GM18505 (cell line): Measurements from ENCODE around the gene CD44.

Experiments used
- ATAC-seq: cut with Tn5 transposase; IDR thresholded peaks from one replicate; pipeline ENCODE4 v1.9.1; 2021; ENCODE audit not compliant: unreplicated experiment
- POLR2A ChIP-seq: IDR thresholded peaks from 4 replicates; pipeline ENCODE4 v1.6.1; 2011; ENCODE audit warnings: borderline replicate concordance; ENCODE audit not compliant: insufficient read depth, insufficient read length; ENCODE audit errors: extremely low read depth

Gene CD44

DNA sequence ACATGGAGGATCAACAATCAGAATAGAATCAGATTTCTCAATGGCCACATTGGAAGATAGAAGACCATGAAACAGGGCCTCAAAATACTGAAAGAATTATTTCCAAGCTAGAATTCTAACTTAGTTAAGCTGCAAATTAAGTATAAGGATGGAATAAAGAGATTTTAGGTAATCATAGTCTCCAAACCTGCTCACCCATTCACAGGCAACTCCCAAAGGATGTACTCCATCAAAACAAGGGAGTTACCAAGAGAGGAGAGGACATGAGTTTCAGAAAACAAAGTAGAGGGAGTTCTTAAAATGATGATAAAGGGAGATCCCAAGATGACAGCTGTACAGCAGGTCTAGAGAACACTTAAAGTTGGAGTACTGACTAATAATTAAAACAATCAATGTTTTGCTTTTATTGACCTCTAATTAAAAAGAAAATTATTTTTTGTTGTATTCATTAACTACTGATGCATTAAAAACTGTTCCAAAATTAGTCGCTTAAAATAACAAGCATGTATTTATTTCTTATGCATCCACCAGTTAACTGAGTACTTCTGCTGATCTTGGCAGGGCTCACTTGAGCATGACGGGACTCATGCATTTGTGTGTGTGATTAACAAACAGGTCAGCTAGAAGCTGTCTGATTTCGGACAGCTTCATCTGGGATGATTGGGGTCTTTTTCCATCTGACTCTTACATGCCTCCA lies 95.6 kb downstream of the CD44 start:
- TF ChIP-seq POLR2A: no peak
- no peak for ATAC-seq

DNA sequence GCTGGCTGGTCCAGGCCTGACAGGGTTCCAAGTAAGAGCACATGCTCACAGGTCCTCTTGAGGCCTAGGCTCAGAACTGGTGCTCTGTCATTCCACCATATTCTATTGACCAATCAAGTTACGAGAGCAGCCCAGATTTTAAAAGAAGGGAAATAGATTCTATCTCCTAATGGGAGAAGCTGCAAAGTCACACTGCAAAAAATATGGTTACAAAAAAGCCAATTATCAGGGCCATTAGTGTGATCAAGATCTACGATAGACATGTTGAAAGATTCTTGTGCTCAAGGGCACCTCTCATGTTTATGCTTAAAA lies 96.1 kb downstream of the CD44 start:
- ATAC-seq: no peak
- TF ChIP-seq POLR2A: no peak

DNA sequence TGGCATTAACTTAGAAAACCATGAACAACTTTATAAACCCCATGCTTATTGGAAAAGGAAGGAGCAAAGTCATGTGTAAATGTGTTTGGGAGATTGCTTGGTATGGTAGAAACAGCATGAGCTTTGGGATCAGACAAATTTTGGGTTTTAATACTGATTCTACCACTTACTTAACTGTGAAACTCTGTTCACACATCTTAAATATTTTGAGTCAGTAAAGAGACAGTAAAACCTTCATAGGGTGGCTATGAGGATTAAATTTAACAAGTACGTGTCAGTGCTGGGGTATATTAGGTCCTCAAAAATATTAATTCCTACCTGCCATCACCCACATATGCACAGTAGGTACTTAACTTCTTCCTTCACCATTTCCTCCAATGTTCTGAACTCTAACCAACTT lies 96.5 kb downstream of the CD44 start:
- no peak for TF ChIP-seq POLR2A
- ATAC-seq: no peak

DNA sequence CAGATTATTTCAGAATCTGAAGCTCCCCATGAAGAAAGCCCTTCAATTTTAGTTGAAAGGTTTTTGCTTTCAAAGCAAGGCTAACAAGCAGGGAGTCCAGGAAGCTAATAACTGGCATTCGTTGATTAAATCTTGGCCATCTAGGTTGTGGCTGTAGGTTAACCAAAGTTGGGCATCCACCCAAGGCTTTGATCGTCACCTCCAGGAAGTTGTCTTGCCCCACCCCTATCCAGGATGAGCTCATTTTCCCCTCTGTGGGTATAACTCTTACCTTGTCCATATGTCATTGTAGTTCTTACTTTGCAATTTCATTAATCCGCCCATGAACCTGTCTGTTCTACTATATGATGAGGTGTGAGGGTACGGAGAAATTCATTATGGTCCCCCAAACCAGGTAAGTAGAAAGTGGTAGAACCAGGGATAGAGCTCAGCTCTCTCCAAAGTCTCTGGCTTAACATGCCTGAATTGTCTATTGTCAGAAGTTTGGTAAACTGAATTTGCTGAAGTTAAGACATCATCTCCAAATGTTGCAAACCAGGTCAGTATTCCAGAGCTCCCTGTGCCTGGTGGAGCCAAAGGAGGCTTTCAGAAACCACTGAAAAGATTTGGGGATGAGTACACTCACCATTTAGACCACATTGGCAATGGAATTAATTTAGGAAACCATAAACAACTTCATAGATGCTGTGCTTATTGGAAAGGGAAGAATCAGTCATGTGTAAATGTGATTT lies 97.1 kb downstream of the CD44 start:
- no peak for ATAC-seq

DNA sequence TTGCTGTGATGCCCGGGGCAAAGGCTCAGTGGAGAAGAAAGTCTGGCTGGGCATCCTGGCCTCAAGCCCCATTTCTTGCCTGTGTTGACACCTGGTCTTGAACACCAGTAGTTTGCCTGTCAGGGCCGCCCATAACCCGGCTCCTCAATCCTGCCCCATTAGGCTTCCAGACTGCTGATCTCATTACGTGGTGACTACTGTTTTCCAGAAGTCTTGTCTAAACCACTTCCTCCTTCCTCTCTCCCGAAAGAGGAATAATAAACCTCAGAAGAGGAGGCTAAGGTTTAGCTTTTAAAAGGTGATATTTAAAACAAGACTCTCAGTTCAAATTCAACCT lies 97.7 kb downstream of the CD44 start:
- no peak for ATAC-seq
- no peak for TF ChIP-seq POLR2A

More for the DNA sequence above, 97.1 kb downstream of the CD44 start:
- TF ChIP-seq POLR2A: no peak

DNA sequence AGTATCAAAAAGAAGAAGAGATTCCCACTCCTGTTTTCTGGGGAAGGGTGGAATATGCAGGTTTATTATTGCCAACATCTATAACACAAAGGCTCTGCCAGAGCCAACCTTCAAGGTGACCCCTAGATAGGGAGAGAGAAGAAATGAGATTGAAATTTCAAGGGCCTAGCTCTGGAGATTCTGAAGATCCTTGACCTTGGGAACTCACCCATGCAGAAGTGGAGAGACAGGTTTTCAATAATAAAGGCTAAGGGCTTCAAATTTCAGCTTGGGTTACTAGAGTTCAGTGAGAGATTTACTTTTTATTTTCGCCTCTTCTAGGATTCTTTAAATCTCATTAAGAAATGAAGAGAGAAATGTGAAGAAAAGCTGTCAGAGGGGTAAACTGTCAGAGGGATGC lies 98.4 kb downstream of the CD44 start:
- no peak for ATAC-seq
- TF ChIP-seq POLR2A: no peak

DNA sequence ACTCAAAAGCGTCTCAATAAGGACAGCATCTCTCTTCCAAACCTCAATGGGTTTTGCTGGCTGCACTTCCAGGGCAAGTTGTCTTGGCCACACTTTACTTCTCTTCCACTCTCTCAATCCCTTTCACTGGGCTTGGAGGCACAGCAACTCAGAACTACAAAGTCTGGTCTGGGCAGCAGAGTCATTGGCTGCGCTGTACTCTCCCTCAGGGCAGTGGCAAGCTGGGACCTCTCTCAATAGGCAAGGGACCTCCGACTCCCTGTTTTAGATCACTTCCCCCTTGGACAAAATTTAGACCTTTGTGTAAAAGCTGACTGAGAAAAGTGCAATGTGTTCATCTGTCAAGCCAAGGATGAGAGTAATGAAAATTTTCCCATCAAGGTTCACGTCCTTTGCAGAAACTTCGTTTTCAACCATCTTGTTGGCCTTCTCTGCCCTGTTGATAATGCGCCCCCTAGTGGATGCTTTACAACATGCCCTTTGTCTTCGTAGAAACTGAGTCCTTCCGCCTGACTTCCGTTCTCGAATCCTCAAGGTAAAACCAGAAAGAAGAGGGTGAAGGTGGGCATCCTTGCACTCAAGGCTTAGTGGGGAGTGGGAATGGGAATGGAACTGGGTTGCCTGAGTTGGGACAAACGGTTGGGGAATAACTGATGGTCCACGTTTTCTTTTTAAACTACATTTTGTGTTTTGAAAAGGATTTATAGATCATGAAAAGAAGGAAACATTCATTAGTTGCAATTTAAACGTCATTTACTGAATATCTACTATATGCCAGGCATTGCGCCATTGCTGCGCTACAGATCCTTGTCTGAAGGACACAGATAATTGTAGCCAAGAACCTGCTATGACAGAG lies 99.1 kb downstream of the CD44 start:
- ATAC-seq: no peak
- TF ChIP-seq POLR2A: no peak

DNA sequence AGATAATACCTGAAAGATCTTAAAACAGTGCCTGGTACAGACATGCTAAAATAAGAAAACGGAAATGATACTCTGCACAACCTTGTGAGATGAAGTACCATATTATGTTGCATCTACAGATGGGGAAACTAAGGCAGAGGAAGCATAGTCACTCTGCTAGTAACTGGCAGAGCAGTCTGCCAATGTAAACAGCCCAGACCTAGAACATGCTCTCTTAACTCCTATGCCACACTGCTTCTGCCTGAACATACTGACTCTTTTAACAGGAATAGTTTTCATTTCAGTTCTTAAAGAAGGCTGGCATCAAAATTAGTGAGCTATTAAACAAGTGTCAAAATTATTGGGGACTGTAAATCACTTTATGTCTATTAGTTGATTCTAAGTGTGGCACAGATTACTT lies 99.9 kb downstream of the CD44 start:
- TF ChIP-seq POLR2A: no peak
- ATAC-seq: no peak

DNA sequence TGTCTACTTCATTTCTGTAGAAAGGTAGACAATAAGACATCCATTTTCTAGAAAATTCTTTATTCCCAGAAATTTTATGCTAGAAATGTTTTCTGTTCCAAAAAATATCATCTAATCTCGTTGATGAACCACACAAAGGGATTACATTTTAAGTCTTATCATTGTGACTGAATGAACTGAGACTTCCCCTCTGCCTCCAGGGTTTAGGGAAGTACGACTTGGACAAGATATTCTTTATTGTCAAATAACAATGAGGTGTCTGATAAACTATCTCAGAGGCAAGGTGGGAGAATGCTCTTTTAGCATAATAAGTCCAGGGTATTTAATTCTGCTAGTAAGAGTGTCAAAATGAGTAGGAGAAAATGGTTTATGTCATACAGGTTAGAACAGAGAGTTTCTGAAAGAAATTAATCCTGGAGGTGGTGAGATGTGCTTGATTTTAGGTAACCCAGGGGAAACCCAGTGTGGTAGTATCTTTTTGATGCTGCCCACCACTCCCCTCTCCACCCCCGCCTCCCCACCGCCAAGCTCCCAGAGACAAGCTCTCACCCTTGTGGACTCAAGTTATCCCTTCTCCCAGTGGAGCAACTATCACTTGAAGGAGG lies 100.6 kb downstream of the CD44 start:
- no peak for TF ChIP-seq POLR2A
- ATAC-seq: no peak

DNA sequence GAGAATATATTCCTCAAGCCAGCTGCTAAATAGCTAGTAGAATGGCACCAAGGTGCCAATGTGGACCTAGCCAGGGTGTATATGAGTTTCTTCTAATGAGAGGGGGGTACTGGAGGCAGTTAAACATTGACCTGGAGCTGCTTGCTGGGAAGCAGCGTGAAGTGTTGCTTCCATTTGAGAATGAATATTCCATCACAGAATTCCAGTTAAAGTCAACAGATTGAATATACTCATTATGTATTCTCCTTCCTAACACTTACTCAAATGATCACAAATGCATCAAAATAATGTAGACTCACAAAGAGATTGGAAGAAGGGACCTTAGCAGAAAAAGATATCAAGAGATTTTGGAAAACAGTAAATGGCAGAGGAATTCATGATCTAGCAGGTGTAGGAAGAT lies 102.1 kb downstream of the CD44 start:
- ATAC-seq: no peak
- no peak for TF ChIP-seq POLR2A

DNA sequence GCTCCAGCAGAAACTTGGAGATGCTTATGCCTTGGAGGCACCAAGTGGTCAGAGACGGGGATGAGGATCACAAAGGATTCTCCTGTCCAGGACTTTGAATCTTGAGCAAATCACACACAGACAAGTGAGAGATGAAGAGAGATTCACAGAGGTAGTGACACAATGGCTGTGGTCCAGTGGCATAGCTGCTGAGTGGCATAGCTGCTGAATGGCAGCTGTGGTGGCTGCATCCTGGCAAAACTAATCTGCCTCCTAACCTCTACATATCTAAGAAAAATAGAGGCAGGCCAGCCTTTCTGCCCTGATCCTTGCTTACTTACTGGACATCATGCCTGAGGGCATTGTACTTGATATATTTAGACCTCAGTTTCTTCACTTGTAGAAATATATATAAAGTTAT lies 102.6 kb downstream of the CD44 start:
- no peak for TF ChIP-seq POLR2A
- ATAC-seq: no peak

DNA sequence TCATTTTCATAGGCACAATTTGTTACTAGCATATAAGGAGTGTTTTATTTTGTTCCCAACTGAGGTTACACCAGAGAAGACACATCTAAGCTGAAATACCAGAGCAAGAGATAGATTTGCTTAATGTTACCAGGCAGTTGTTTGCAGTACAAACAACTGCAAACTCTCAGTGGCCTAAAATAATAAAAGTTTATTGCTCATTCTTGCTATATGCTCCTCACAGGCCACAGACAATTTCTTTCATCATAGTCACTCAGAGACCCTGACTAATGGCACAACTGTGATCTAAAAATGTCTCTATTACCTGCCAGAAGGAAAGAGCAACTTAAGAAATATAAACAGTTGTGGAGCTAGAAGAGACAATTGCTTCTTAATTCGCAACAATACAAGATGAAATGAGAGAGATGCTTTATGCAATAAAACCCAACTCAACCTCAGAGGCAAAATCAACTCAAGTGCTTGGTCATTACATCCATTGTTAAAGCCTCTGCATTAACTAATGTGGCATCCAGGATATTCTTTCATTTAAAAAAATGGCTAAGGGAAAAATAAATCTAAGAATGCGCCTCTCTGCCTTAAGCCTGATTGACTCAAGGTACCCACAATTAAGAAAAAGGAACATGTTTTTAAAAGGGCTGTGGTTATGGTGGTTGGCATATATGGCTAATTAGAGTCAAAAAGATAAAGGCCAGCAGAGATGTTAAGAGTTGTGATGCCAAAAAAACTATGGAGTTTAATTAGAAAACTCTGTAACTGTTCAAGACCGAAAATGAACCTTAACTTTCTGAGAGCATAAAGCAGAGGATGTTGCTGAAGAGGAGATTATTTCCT lies 103.7 kb downstream of the CD44 start:
- TF ChIP-seq POLR2A: no peak
- ATAC-seq: no peak

DNA sequence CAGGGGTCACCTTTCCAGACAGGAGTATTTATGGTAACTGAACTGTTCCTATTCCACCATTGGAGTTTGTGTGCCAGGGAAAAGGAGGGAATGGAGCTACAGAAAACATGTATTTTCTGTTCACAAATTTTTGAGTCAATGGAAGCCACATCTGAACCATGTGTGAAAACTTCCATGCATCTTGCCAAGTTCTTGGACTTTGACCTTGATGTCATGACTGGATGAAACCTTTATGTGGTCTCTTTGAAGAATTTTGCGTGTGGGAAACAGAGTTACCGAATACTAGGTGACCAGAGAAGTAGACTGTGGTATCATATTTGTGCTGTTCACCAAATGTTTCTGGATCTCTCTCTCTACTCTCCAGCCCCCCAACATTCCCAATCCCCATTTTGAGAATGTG lies 104.8 kb downstream of the CD44 start:
- no peak for TF ChIP-seq POLR2A
- no peak for ATAC-seq

DNA sequence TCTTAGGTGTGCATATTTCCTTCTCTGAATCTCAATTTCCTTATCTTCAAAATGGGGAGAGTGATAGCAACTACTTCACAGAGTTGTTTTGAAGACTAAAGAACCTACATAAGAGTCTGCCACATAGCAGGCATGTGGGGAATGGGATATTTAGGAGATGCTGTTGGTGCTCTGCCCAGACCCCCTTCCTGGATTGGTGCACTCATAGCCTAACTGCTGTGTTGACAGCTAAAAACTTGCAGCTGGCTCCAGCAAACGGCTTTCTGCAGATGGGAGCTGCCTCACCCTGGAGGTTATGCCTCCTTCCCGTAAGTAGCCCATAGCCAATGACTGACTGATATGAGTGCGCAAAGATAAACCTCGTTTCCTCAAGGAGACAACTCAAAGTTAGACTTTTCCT lies 106.1 kb downstream of the CD44 start:
- no peak for TF ChIP-seq POLR2A
- ATAC-seq: no peak

DNA sequence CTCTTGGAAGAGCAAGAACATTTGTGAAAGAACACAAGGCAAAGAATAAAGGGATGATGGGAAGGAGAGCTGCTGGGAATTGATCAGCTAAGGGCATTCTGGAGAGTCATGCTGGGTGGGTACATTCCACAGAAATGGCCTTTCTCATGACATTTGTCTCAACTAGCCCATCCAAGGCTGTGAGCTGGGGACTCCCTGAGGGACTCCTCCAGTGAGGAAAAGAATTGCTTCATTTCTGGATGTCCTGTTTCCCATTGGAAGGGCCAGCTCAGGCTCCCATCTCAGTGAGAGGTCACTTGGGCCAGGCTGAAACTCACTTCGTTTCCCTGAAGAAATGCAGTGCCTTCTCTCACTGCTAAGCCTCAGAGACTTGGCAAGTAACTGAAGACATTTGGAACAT lies 106.8 kb downstream of the CD44 start:
- no peak for TF ChIP-seq POLR2A
- ATAC-seq: no peak
